Type B pancreatic cell (in vitro differentiated cells): ENCODE results near the gene RAB33B. TPM values are rescaled to one million over a fixed set of nuclear protein-coding genes. Genes with fewer than 3 reads are reported as not detected.
A peak's percentile ranks its signal among the peaks of the same experiment; 100 is the strongest.

Experiments
- DNase-seq: peaks from one replicate; pipeline ENCODE4 v3.0.0; 2021; ENCODE audit warnings: mixed read lengths; ENCODE audit not compliant: unreplicated experiment; ENCODE audit errors: extremely low spot score
- H3K27ac Mint-ChIP-seq: 2 replicates; pipeline ENCODE4 v1.8.0; 2021; ENCODE audit warnings: mild to moderate bottlenecking, mixed read lengths
- H3K27me3 Mint-ChIP-seq: 2 replicates; pipeline ENCODE4 v1.8.0; 2021; ENCODE audit warnings: mixed read lengths
- H3K36me3 Mint-ChIP-seq: 2 replicates; pipeline ENCODE4 v1.8.0; 2021; ENCODE audit warnings: mixed read lengths
- H3K4me1 Mint-ChIP-seq: one replicate; pipeline ENCODE4 v1.8.0; 2021; ENCODE audit warnings: mixed read lengths; ENCODE audit not compliant: unreplicated experiment
- H3K4me3 Mint-ChIP-seq: 2 replicates; pipeline ENCODE4 v1.8.0; 2021; ENCODE audit warnings: mild to moderate bottlenecking, mixed read lengths
- H3K9me3 Mint-ChIP-seq: 2 replicates; pipeline ENCODE4 v1.8.0; 2021; ENCODE audit warnings: mixed read lengths
- total RNA-seq: library from RNA; stranded (reverse); gene quantifications from 2 replicates; pipeline ENCODE4 v1.2.1, GENCODE V29; 2021; ENCODE audit warnings: low replicate concordance
- TF ChIP-seq, protein P1 (sequence below): fragments of 200-600 bp; sonication (generic); conservative IDR thresholded peaks from 2 replicates; pipeline ENCODE4 v1.5.0; 2021; ENCODE audit warnings: antibody characterized with exemption, mild to moderate bottlenecking

Gene RAB33B
- total RNA-seq, 1 donor from 2014 or later = 7.8 TPM

- no peak overlapping the region for H3K4me3 Mint-ChIP-seq
- H3K36me3 Mint-ChIP-seq = no peaks in the 10 kb centered on the region
- TF ChIP-seq, protein P1, sequence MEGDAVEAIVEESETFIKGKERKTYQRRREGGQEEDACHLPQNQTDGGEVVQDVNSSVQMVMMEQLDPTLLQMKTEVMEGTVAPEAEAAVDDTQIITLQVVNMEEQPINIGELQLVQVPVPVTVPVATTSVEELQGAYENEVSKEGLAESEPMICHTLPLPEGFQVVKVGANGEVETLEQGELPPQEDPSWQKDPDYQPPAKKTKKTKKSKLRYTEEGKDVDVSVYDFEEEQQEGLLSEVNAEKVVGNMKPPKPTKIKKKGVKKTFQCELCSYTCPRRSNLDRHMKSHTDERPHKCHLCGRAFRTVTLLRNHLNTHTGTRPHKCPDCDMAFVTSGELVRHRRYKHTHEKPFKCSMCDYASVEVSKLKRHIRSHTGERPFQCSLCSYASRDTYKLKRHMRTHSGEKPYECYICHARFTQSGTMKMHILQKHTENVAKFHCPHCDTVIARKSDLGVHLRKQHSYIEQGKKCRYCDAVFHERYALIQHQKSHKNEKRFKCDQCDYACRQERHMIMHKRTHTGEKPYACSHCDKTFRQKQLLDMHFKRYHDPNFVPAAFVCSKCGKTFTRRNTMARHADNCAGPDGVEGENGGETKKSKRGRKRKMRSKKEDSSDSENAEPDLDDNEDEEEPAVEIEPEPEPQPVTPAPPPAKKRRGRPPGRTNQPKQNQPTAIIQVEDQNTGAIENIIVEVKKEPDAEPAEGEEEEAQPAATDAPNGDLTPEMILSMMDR = no peak
- H3K4me1 Mint-ChIP-seq = no peaks in the 10 kb centered on the region
- no peak for DNase-seq
- H3K27ac Mint-ChIP-seq = no peak overlapping the region
- H3K27me3 Mint-ChIP-seq = no peaks in the 10 kb centered on the region
- H3K9me3 Mint-ChIP-seq = no peaks in the 10 kb centered on the region
These were observed 35.7 kb downstream of the RAB33B start for GRCh38 chr4:139489638-139490037.

GRCh38 chr4:139492429-139492828 is 38.5 kb downstream of the RAB33B start:
- Mint-ChIP-seq H3K9me3 (no peaks in the 10 kb centered on the region), H3K4me1 (peaks cover 10% of the 10 kb centered on the region), H3K27ac (no peak overlapping the region), H3K4me3 (no peak overlapping the region), H3K36me3 (no peaks in the 10 kb centered on the region), H3K27me3 (no peaks in the 10 kb centered on the region)
- TF ChIP-seq, protein P1 = no peak
- DNase-seq = no peak

GRCh38 chr4:139493176-139493575 is 39.3 kb downstream of the RAB33B start:
- TF ChIP-seq, protein P1 = no peak
- Mint-ChIP-seq H3K4me1 (peaks cover 15% of the 10 kb centered on the region), H3K4me3 (no peak overlapping the region), H3K36me3 (no peaks in the 10 kb centered on the region), H3K27me3 (no peaks in the 10 kb centered on the region), H3K9me3 (no peaks in the 10 kb centered on the region), H3K27ac (no peak overlapping the region)
- DNase-seq = no peak

- no peaks in the 10 kb centered on the region for H3K36me3 Mint-ChIP-seq
These were observed 45.3 kb downstream of the RAB33B start for GRCh38 chr4:139499186-139499585.

DNA sequence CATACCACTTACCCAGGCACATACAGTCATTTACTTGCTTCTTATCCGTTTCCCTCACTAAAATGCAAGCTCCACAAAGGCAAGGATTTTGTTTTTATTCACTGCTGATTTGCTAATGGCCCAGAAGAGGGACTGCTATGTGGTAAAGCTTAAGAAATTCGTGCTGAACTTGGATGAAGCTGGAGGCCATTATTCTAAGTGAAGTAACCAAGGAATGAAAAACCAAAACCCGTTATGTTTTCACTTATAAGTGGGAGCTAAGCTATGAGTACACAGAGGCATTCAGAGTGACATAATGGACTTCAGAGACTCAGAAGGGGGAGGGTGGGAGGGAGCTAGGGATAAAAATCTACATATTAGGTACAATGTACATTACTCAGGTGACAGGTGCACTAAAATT is 47.2 kb downstream of the RAB33B start:
- H3K9me3 Mint-ChIP-seq = no peaks in the 10 kb centered on the region
- H3K4me3 Mint-ChIP-seq = peak overlapping the region; percentile 6
- no peaks in the 10 kb centered on the region for H3K36me3 Mint-ChIP-seq
- peaks cover 42% of the 10 kb centered on the region for H3K4me1 Mint-ChIP-seq
- no peaks in the 10 kb centered on the region for H3K27me3 Mint-ChIP-seq
- TF ChIP-seq, protein P1 = no peak
- no peak for DNase-seq
- peak overlapping the region; percentile 65 for H3K27ac Mint-ChIP-seq

More at GRCh38 chr4:139499186-139499585, 45.3 kb downstream of the RAB33B start:
- TF ChIP-seq, protein P1 = no peak
- peak overlapping the region; percentile 93 for H3K27ac Mint-ChIP-seq
- H3K4me3 Mint-ChIP-seq = peak overlapping the region; percentile 56
- DNase-seq = no peak
- peaks cover 47% of the 10 kb centered on the region for H3K4me1 Mint-ChIP-seq
- H3K9me3 Mint-ChIP-seq = no peaks in the 10 kb centered on the region
- no peaks in the 10 kb centered on the region for H3K27me3 Mint-ChIP-seq

- H3K27me3 Mint-ChIP-seq = no peaks in the 10 kb centered on the region
- no peak for DNase-seq
- H3K4me1 Mint-ChIP-seq = peaks cover 41% of the 10 kb centered on the region
- peaks cover 1% of the 10 kb centered on the region for H3K36me3 Mint-ChIP-seq
- no peaks in the 10 kb centered on the region for H3K9me3 Mint-ChIP-seq
- no peak overlapping the region for H3K27ac Mint-ChIP-seq
- no peak overlapping the region for H3K4me3 Mint-ChIP-seq
- TF ChIP-seq, protein P1 = no peak
These were observed 47.6 kb downstream of the RAB33B start for GRCh38 chr4:139501527-139501926.
